Measurements from ENCODE around the gene CDH5. TPM values are rescaled to one million over a fixed set of nuclear protein-coding genes. Genes with fewer than 3 reads are reported as not detected.

CDH5 gene
- polyA plus RNA-seq, 1 of the 3 experiments (the other 2 are of a cell fraction) = not detected

DNA sequence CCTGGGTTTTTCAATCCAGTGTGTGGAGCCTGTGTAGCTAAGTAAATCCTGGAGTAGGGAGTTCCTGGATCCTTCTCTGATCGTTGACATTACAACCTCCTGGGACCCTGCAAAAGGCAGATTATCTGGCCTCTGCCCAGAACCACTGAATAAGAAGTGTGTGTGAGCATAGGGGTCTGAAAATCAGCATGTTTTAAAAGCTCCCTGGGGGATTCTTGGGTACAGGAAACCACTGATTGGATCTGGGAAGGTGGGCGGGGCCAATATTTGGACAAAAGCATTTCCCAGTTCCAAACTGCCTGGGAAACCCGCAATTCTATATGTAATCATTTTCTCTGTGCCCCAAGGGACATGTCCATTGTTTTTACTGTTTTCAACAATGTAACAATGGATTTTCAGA, 33.4 kb downstream of the CDH5 start:
- 58% methylated on average over 3 of the region's 3 CpGs for WGBS (ENCODE audit: low lambda C conversion rate)
- CTCF ChIA-PET = interaction anchor here (0.7 to 15.6 kb wide), 3 partner anchors 42 to 124 kb away, joined by 3 to 299 read pairs (median 3); no protein-coding TSS in a partner anchor

GRCh38 chr16:66400503-66401380, 34.3 kb downstream of the CDH5 start:
- H3K9me2 ChIP-seq = no peaks in the 10 kb centered on the region
- H3K27ac ChIP-seq (ENCODE audit: low read depth in 2 of 2, low read length in 1 of 2) = no peak overlapping the region
- no peaks in the 10 kb centered on the region; a peak in 1 of 4 replicates for H3K4me1 ChIP-seq (ENCODE audit: control insufficient read depth in 1 of 2, insufficient read depth in 2 of 2, low read depth in 1 of 2, low read length in 1 of 2)
- no peaks in the 10 kb centered on the region for H3K9me3 ChIP-seq
- no peak overlapping the region for H2AFZ ChIP-seq (ENCODE audit: low read depth)
- no peaks in the 10 kb centered on the region for H3K79me2 ChIP-seq (ENCODE audit: insufficient read depth)
- no peaks in the 10 kb centered on the region for H3K27me3 ChIP-seq (ENCODE audit: insufficient read depth)
- H3K36me3 ChIP-seq (replicated peaks in 1 of 2; ENCODE audit: control insufficient read depth in 1 of 2, insufficient read depth in 2 of 2, low read length in 1 of 2) = no peaks in the 10 kb centered on the region
- no peak overlapping the region for H3K4me3 ChIP-seq (ENCODE audit: low read depth in 2 of 2, low read length in 1 of 2)
- no peak for TF ChIP-seq RCOR1 (IDR thresholded peaks at IDR 0.05; ENCODE audit: low read length)
- no peak for TF ChIP-seq JUND (IDR thresholded peaks at IDR 0.05)
- no peak for TF ChIP-seq TCF12 (IDR thresholded peaks at IDR 0.05)
- TF ChIP-seq RAD21 (IDR thresholded peaks at IDR 0.05; ENCODE audit: low read length) = no peak
- TF ChIP-seq GABPA (IDR thresholded peaks at IDR 0.05; ENCODE audit: low read depth) = no peak
- TF ChIP-seq GATA2 (CRISPR knock-in tag; IDR thresholded peaks at IDR 0.05) = no peak
- TF ChIP-seq PBX3 (IDR thresholded peaks at IDR 0.05) = no peak
- TF ChIP-seq MEF2A (IDR thresholded peaks at IDR 0.05; ENCODE audit: borderline replicate concordance, low read depth) = no peak
- H3F3A ChIP-seq (replicated peaks; ENCODE audit: insufficient read depth) = no peaks in the 10 kb centered on the region
- H3K9ac ChIP-seq = no peak overlapping the region
- ChIA-PET CTCF (interaction anchor here (1.2 to 15.6 kb wide), 2 partner anchors 43 to 78 kb away, joined by 3 to 299 read pairs; no protein-coding TSS in a partner anchor), POLR2A (no interaction called here)
- WGBS (ENCODE audit: low lambda C conversion rate) = 92% methylated on average over 15 of the region's 20 CpGs
- DNase-seq = no peak
- H3K4me2 ChIP-seq = no peak overlapping the region
- no peaks in the 10 kb centered on the region for H4K20me1 ChIP-seq (ENCODE audit: insufficient read depth)

More for the DNA sequence above, 33.4 kb downstream of the CDH5 start:
- Histone ChIP-seq H3K9me3 (no peaks in the 10 kb centered on the region), H3K36me3 (replicated peaks in 1 of 2; ENCODE audit: control insufficient read depth in 1 of 2, insufficient read depth in 2 of 2, low read length in 1 of 2) (no peaks in the 10 kb centered on the region), H3K4me1 (ENCODE audit: control insufficient read depth in 1 of 2, insufficient read depth in 2 of 2, low read depth in 1 of 2, low read length in 1 of 2) (no peaks in the 10 kb centered on the region; a peak in 1 of 4 replicates), H3K27ac (ENCODE audit: low read depth in 2 of 2, low read length in 1 of 2) (no peak overlapping the region), H3K27me3 (ENCODE audit: insufficient read depth) (no peaks in the 10 kb centered on the region), H3K4me2 (no peak overlapping the region), H4K20me1 (ENCODE audit: insufficient read depth) (no peaks in the 10 kb centered on the region), H3K79me2 (ENCODE audit: insufficient read depth) (no peaks in the 10 kb centered on the region), H3K9me2 (no peaks in the 10 kb centered on the region), H3K9ac (no peak overlapping the region), H3F3A (replicated peaks; ENCODE audit: insufficient read depth) (no peaks in the 10 kb centered on the region), H2AFZ (ENCODE audit: low read depth) (no peak overlapping the region), H3K4me3 (ENCODE audit: low read depth in 2 of 2, low read length in 1 of 2) (no peak overlapping the region)
- TF ChIP-seq, protein P1, sequence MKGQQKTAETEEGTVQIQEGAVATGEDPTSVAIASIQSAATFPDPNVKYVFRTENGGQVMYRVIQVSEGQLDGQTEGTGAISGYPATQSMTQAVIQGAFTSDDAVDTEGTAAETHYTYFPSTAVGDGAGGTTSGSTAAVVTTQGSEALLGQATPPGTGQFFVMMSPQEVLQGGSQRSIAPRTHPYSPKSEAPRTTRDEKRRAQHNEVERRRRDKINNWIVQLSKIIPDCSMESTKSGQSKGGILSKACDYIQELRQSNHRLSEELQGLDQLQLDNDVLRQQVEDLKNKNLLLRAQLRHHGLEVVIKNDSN (IDR thresholded peaks at IDR 0.05; ENCODE audit: borderline replicate concordance, low read depth) = no peak
- TF ChIP-seq POLR2AphosphoS5 (IDR thresholded peaks at IDR 0.05; ENCODE audit: low read depth, low read length) = no peak
- TF ChIP-seq NRF1 (IDR thresholded peaks at IDR 0.05; ENCODE audit: low read depth, low read length) = no peak
- no peak for TF ChIP-seq ELF1 (IDR thresholded peaks at IDR 0.05)
- TF ChIP-seq TEAD4 (IDR thresholded peaks at IDR 0.05; ENCODE audit: borderline replicate concordance, insufficient read depth) = no peak
- TF ChIP-seq USF2 (IDR thresholded peaks at IDR 0.05; ENCODE audit: borderline replicate concordance, low read depth, low read length) = no peak
- TF ChIP-seq FOSL2 (IDR thresholded peaks at IDR 0.05; ENCODE audit: borderline replicate concordance, low read depth) = no peak
- POLR2A ChIA-PET = no interaction called here
- peak; percentile 46 for DNase-seq
